Peyer's patch (tissue), 4 donors: ENCODE data around the gene MAEA.

ENCODE experiments used
- POLR2A ChIP-seq, 2 donors: fragments of 450-650 bp; IDR thresholded peaks; one replicate each; pipeline ENCODE4 v1.5.1; 2017; ENCODE audit warnings: antibody characterized with exemption in 2 of 2, mild to moderate bottlenecking in 2 of 2, moderate library complexity in 2 of 2
- TF ChIP-seq, protein P1 (sequence below), 6 experiments: fragments of 450-650 bp in 4 of 6; fragments of 200-600 bp in 2 of 6; sonication (generic) in 1 of 6; IDR thresholded peaks; one replicate each; pipeline ENCODE4 v1.5.1; 2017 to 2019; ENCODE audit warnings: antibody characterized with exemption in 6 of 6, mild to moderate bottlenecking in 3 of 6, moderate library complexity in 1 of 6

- TF ChIP-seq, protein P1, sequence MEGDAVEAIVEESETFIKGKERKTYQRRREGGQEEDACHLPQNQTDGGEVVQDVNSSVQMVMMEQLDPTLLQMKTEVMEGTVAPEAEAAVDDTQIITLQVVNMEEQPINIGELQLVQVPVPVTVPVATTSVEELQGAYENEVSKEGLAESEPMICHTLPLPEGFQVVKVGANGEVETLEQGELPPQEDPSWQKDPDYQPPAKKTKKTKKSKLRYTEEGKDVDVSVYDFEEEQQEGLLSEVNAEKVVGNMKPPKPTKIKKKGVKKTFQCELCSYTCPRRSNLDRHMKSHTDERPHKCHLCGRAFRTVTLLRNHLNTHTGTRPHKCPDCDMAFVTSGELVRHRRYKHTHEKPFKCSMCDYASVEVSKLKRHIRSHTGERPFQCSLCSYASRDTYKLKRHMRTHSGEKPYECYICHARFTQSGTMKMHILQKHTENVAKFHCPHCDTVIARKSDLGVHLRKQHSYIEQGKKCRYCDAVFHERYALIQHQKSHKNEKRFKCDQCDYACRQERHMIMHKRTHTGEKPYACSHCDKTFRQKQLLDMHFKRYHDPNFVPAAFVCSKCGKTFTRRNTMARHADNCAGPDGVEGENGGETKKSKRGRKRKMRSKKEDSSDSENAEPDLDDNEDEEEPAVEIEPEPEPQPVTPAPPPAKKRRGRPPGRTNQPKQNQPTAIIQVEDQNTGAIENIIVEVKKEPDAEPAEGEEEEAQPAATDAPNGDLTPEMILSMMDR (IDR thresholded peaks at IDR 0.05) = no peak
- no peak for TF ChIP-seq POLR2A (IDR thresholded peaks at IDR 0.05)
Measured at GRCh38 chr4:1283711-1284110, 6.0 kb upstream of the MAEA start.
